ENCODE results near the gene EDEM3. TPM values are rescaled to one million over a fixed set of nuclear protein-coding genes. Genes with fewer than 3 reads are reported as not detected.
"Not testable (repeated sequence)": the region's sequence is repeated elsewhere in the genome, so short reads cannot be mapped to it uniquely, and the experiment has no call there.

Gene EDEM3
- total RNA-seq, 2 experiments from 2014 or later, result 28.4 to 32.8 TPM

DNA sequence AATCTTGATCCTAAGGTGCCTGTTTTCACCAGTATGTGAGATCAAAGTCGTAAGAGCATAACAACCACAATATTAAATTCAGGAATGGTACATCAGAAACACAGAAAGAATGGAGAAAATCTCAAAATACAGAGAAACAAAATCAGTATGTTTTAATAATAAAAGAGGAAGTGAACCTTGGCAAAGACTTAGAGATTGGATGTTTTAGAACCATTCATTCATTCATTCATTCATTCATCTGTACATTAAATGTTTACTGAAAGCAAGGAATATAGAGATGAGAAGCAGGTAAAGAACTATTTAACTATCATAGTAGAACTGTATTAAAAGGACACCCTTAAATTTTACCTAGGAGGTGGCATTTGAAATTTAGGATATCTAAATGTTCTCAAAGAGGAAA lies 55.7 kb downstream of the EDEM3 start:
- peaks cover 51% of the 10 kb centered on the region for H3K36me3 Mint-ChIP-seq (ENCODE audit: low read depth)

DNA sequence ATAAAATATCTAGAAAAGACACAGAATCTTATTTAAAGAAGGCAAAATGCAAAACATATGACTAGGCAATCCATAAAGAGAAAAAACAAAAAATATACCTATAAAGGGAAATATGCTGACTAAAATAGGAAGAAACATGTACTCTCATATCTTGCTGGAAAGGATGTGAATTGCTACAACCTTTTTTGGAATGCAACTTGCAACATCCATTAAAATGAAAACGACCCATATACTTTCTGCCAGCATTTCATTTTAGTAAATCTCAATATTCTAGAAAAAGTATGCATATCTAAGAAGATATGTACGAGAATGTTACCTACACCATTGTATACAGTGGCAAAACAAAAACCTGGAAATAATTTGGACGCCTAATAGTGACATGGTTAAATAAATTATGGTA lies 56.6 kb downstream of the EDEM3 start:
- H3K9me3 Mint-ChIP-seq, result no peaks in the 10 kb centered on the region
- ChIA-PET CTCF (no interaction called here), POLR2A (no interaction called here)
- H3K27me3 Mint-ChIP-seq, result no peaks in the 10 kb centered on the region
- H3K4me3 Mint-ChIP-seq, result no peak overlapping the region
- peaks cover 53% of the 10 kb centered on the region for H3K36me3 Mint-ChIP-seq (ENCODE audit: low read depth)
- no peak for DNase-seq
- H3K4me1 Mint-ChIP-seq, result peaks cover 5% of the 10 kb centered on the region
- no peak overlapping the region for H3K27ac Mint-ChIP-seq

More for the DNA sequence above, 55.7 kb downstream of the EDEM3 start:
- ChIA-PET POLR2A (no interaction called here), CTCF (no interaction called here)
- no peaks in the 10 kb centered on the region for H3K27me3 Mint-ChIP-seq
- H3K4me3 Mint-ChIP-seq, result no peak overlapping the region
- no peak for DNase-seq
- no peaks in the 10 kb centered on the region for H3K9me3 Mint-ChIP-seq
- no peak overlapping the region for H3K27ac Mint-ChIP-seq
- H3K4me1 Mint-ChIP-seq, result peaks cover 5% of the 10 kb centered on the region

DNA sequence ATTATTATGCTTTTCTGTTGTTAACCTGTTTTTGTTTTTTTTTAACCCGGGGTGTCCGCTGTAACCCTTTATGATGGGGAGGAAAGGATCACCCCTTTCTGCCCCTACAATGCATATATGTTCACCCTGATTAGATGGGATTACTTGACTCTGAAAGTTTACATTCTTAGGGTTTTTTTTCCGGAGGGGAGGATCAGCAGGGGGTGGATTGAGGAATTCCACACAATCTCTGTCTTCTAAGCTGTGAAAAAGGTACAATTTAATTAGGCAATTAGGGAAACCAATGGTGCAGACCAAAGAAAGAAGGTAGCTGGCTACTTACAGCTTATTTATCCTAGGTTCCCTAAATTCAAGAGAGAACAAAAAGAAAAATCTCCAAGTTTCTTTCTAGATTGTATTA lies 58.3 kb downstream of the EDEM3 start:
- no peak for DNase-seq
- Mint-ChIP-seq H3K27ac (no peak overlapping the region), H3K27me3 (no peaks in the 10 kb centered on the region), H3K9me3 (no peaks in the 10 kb centered on the region), H3K36me3 (ENCODE audit: low read depth) (peaks cover 47% of the 10 kb centered on the region), H3K4me1 (peaks cover 5% of the 10 kb centered on the region), H3K4me3 (no peak overlapping the region)
- CTCF ChIA-PET, result interaction anchor here (0.6 kb wide), 1 partner anchor 139 kb away, joined by 3 read pairs; no protein-coding TSS in a partner anchor
- POLR2A ChIA-PET, result no interaction called here

DNA sequence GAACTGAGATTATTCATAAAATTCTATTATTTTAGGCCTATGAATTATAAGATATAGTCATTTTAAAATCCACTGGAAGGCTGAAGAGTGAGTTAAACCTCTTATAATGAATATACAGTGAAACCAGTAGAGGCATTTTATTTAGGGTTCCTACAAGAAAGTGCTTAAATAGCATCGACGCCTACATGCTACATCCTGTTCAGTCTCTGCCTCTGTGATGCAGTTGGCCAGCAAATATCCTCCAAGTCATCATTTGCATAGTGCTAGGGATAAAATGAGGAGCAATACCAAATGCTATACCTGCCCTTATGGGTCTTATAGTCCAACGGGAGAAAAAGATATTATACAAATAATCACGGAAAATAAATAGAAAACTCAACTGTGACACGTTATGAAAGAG lies 59.6 kb downstream of the EDEM3 start:
- H3K4me3 Mint-ChIP-seq, result no peak overlapping the region
- H3K27me3 Mint-ChIP-seq, result no peaks in the 10 kb centered on the region
- CTCF ChIA-PET, result no interaction called here
- H3K4me1 Mint-ChIP-seq, result peaks cover 5% of the 10 kb centered on the region
- no peaks in the 10 kb centered on the region for H3K9me3 Mint-ChIP-seq
- no peak overlapping the region for H3K27ac Mint-ChIP-seq
- no peak for DNase-seq
- H3K36me3 Mint-ChIP-seq (ENCODE audit: low read depth), result peaks cover 43% of the 10 kb centered on the region
- POLR2A ChIA-PET, result no interaction called here

DNA sequence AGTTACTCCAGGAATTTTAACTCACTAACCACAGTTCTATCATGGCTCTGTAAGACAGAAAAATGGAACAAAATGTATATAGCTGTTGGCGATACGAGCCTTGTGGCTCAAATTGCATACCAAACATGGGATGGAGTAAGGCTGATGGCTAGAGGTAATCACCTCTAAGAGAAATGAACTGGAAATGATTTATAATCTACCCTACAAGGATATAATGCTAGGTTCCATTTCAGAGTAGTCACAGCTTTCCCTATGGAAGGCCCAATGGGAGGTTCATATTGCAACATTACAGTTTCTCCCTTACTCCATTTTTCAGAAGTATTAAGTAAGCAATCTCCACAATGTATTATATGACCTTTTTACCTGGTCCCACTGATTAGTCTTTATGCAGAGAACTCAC lies 61.6 kb downstream of the EDEM3 start:
- Mint-ChIP-seq H3K27ac (no peak overlapping the region), H3K9me3 (no peaks in the 10 kb centered on the region), H3K4me1 (peaks cover 5% of the 10 kb centered on the region), H3K36me3 (ENCODE audit: low read depth) (peaks cover 31% of the 10 kb centered on the region), H3K27me3 (no peaks in the 10 kb centered on the region), H3K4me3 (no peak overlapping the region)
- no peak for DNase-seq
- ChIA-PET POLR2A (no interaction called here), CTCF (no interaction called here)

DNA sequence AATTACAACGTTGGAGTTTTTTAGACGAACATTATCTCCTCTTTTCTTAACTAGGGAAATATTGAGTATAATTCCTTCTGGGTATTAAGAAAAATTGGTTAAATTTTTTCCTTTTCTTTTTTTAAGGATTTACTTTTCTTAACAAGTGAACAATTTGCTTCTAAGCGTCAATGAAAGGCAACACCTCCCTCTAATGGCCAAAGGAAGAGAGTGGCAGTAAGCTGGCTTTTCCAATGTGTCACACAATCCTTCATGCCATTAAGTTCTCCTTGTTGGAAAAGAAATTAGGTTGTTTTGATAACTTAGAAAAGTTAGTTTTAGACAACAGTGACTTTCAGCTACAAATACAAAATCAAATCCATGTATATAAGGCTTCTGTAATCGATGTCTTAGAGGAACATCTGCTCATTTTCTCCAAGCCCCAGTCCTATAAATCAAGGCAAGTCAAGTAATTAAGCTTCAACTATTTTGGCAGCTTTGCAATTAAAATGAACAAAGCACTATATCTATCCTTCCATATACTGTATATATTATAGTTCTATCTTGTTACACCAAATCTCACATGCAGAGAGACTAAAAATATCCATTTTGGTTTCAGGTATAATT lies 62.8 kb downstream of the EDEM3 start:
- H3K9me3 Mint-ChIP-seq, result no peaks in the 10 kb centered on the region
- no peaks in the 10 kb centered on the region for H3K27me3 Mint-ChIP-seq
- ChIA-PET CTCF (no interaction called here), POLR2A (no interaction called here)
- DNase-seq, result no peak
- H3K4me1 Mint-ChIP-seq, result peaks cover 5% of the 10 kb centered on the region
- no peak overlapping the region for H3K27ac Mint-ChIP-seq
- H3K4me3 Mint-ChIP-seq, result no peak overlapping the region
- peaks cover 31% of the 10 kb centered on the region for H3K36me3 Mint-ChIP-seq (ENCODE audit: low read depth)

DNA sequence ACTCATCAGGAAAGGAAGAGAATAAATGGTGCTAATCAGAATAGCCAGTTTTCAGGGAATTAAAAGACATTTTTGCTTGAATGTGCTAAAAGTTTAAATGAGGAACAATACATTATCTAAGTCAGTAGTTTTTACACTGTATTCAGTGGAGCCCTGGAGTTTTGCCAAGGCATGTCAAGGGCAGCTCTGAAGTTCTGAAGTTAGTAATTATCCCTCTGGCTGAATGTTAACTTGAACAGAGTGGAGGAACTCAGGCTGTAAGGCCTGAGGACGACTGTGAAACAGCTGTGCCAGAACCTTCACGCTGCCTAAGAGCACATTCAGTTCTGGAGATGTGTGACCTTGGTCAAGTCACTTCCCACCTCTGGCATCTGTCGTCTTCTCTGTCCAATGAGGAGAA lies 68.1 kb downstream of the EDEM3 start:
- ChIA-PET POLR2A (no interaction called here), CTCF (interaction anchor here (1.2 kb wide), 1 partner anchor 11 kb away, joined by 3 read pairs; no protein-coding TSS in a partner anchor)
- Mint-ChIP-seq H3K4me3 (no peak overlapping the region), H3K4me1 (no peaks in the 10 kb centered on the region), H3K36me3 (ENCODE audit: low read depth) (peaks cover 1% of the 10 kb centered on the region), H3K9me3 (no peaks in the 10 kb centered on the region), H3K27ac (no peak overlapping the region), H3K27me3 (no peaks in the 10 kb centered on the region)
- no peak for DNase-seq

DNA sequence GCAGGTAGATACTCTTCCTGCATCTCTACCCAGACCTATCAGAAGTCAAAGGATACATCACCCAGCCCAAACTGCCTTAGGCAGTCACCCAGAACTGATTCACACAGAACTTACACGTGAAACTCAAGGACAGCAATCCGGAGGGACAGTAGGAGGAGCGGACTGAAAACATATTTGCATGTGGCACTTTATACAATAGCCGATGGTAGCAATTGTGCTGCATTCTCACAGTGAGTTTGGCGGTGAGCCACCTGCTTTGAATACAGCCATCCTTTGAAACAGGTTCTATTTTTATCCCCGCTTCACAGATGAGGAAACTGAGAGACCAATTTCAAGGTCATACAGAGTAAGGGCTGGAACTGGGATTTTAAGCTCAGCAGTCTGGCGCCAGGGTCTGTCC lies 69.5 kb downstream of the EDEM3 start:
- CTCF ChIA-PET, result no interaction called here
- POLR2A ChIA-PET, result no interaction called here

DNA sequence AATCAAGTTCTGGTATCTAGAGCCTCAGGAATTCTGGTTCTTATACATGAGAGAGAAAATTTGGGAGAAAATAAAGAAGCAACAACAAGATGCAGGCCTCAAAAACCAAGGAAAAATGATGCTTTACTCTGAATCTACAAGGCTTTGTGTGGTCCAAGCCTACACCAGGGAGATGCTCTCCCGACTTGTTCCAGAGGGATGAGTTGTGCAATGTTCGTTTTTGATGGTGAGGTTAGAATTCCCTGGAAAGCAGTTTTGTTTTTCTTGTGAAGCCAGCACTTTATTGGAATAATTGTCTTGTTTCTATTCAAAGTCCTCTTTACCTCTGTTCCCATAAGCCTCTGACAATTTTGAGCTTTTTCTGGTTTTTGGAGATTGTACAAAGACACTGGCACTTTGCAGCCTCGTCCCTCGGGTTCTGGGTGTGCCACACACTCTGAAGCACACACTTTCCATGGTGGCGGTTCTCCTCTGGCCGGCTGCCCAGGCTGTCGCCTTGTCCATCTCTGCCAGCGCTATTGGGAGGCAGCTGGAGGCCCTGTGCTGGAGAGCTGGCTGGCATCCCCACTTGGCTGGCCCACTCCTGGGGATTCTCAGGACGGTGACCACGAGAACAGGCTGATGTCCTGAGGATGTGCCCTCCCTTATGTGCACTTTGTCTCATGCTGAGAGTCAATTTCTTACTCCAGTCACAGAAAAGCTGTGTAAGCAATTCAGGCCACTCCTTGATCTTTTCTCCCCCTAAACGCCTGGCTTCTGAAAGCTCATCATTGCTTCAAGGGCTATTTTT lies 70.2 kb downstream of the EDEM3 start:
- peaks cover 4% of the 10 kb centered on the region for H3K9me3 Mint-ChIP-seq
- no peak overlapping the region for H3K27ac Mint-ChIP-seq
- no peak overlapping the region for H3K4me3 Mint-ChIP-seq
- H3K27me3 Mint-ChIP-seq, result no peaks in the 10 kb centered on the region
- CTCF ChIA-PET, result no interaction called here
- no peak for DNase-seq
- POLR2A ChIA-PET, result no interaction called here
- H3K36me3 Mint-ChIP-seq (ENCODE audit: low read depth), result no peaks in the 10 kb centered on the region
- no peaks in the 10 kb centered on the region for H3K4me1 Mint-ChIP-seq

More for the DNA sequence above, 69.5 kb downstream of the EDEM3 start:
- DNase-seq, result no peak
- H3K27me3 Mint-ChIP-seq, result no peaks in the 10 kb centered on the region
- H3K4me1 Mint-ChIP-seq, result no peaks in the 10 kb centered on the region
- peaks cover under 1% of the 10 kb centered on the region for H3K36me3 Mint-ChIP-seq (ENCODE audit: low read depth)
- no peak overlapping the region for H3K4me3 Mint-ChIP-seq
- H3K9me3 Mint-ChIP-seq, result peaks cover 4% of the 10 kb centered on the region
- H3K27ac Mint-ChIP-seq, result no peak overlapping the region

DNA sequence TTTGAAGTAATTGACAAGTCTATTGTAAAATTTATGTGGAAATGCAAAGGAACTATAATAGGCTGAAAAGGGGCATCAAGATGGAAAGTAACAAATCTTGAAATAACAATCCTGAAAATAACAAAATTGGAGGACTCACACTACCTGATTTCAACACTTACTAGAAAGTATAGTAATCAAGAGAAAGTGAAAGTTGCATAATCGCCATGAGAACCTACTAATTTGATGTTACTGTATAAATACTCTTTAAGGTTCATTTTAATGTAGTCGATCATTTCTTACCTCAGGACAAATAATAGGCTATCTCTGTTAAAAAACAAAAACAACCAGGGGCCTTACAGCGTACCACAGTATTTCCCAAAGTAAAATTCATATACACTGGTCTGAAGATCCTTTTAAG lies 71.7 kb downstream of the EDEM3 start:
- Mint-ChIP-seq H3K27me3 (no peaks in the 10 kb centered on the region), H3K4me1 (no peaks in the 10 kb centered on the region), H3K9me3 (peaks cover 4% of the 10 kb centered on the region), H3K27ac (no peak overlapping the region), H3K36me3 (ENCODE audit: low read depth) (no peaks in the 10 kb centered on the region), H3K4me3 (no peak overlapping the region)
- POLR2A ChIA-PET, result no interaction called here
- DNase-seq, result no peak
- CTCF ChIA-PET, result no interaction called here

DNA sequence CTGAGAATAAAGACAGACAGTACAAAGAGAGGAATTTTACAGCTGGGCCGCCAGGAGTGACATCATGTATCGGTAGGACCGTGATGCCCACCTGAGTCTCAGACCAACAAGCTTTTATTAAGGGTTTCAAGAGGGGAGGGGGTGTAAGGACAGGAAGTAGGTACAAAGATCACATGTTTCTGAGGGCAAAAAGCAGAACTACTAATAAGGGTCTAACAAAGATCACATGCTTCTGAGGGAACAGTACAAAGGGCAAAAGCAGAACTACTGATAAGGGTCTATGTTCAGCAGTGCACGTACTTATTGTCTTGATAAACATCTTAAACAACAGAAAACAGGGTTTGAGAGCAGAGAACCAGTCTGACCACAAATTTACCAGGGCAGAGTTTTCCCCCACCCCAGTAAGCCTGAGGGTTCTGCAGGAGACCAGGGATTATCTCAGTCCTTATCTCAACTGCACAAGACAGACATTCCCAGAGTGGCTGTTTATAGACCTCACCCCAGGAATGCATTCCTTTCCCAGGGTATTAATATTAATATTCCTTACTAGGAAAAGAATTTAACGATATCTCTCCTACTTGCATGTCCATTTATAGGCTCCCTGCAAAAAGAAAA lies 73.9 kb downstream of the EDEM3 start:
- POLR2A ChIA-PET; H3K27me3 Mint-ChIP-seq; H3K36me3 Mint-ChIP-seq (ENCODE audit: low read depth); H3K27ac Mint-ChIP-seq; CTCF ChIA-PET; H3K4me1 Mint-ChIP-seq; DNase-seq; H3K9me3 Mint-ChIP-seq; H3K4me3 Mint-ChIP-seq: not testable (repeated sequence)

DNA sequence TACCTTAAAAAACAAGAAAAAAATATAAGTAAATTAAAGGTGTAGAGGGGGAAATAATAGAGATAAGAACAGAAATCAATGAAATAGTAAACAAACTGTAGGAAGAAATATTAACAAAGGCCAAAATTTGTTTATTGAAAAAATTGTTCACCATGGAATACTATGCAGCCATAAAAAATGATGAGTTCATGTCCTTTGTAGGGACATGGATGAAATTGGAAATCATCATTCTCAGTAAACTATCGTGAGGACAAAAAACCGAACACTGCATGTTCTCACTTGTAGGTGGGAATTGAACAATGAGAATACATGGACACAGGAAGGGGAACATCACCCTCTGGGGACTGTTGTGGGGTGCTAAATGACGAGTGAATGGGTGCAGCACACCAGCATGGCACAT lies 75.2 kb downstream of the EDEM3 start:
- CTCF ChIA-PET, result interaction anchor here (0.7 kb wide), 1 partner anchor 22 kb away, joined by 3 read pairs; no protein-coding TSS in a partner anchor
- DNase-seq; POLR2A ChIA-PET; H3K27ac Mint-ChIP-seq; H3K36me3 Mint-ChIP-seq (ENCODE audit: low read depth); H3K9me3 Mint-ChIP-seq; H3K27me3 Mint-ChIP-seq; H3K4me3 Mint-ChIP-seq; H3K4me1 Mint-ChIP-seq: not testable (repeated sequence)

DNA sequence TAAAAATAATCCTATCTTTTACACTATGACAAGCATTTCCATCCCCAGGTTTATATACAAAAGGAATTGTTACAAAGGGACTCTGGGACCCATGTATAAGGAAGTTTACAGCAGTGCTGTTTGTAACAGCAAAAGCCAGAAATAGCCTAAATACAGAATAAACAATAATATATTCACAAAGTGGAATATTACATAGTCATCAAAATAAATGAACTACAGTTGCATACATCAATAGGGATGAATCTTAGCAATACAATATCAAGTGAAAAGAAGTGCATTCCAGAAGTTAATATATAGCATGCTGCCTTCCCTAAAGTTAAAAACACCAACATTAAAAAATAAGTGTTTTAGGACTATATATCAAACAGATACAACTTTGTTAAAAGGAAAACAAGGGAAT lies 77.3 kb downstream of the EDEM3 start:
- Mint-ChIP-seq H3K36me3 (ENCODE audit: low read depth) (no peaks in the 10 kb centered on the region), H3K27ac (no peak overlapping the region), H3K9me3 (peaks cover 4% of the 10 kb centered on the region), H3K4me3 (no peak overlapping the region), H3K27me3 (peaks cover 14% of the 10 kb centered on the region), H3K4me1 (no peaks in the 10 kb centered on the region)
- DNase-seq, result no peak
- ChIA-PET CTCF (no interaction called here), POLR2A (no interaction called here)

Measured in activated CD4-positive, alpha-beta T cell treated with anti-CD3 and anti-CD28 coated beads, Interleukin-2, amount 10 ng/mL, durations not matched to agents 7 days and 5 days (primary cell).